A172 (cell line): Measurements from ENCODE around the gene RPL37A. TPM values are rescaled to one million over a fixed set of nuclear protein-coding genes. Genes with fewer than 3 reads are reported as not detected.

ENCODE experiments used
- DNase-seq: peaks from one replicate; pipeline ENCODE4 v3.0.0-alpha.2; 2015; ENCODE audit warnings: low spot score
- total RNA-seq: library from RNA; depleted of rRNA; stranded (reverse); fragments of >200 nt; shearing (Covaris generic); gene quantifications from 2 replicates; pipeline ENCODE4 v1.2.3, GENCODE V29; 2014

The RPL37A gene
- total RNA-seq, 1 experiment from 2014 or later, result 1,454 TPM

GRCh38 chr2:216490061-216490460 lies 8.6 kb upstream of the RPL37A start:
- peak; percentile 80 for DNase-seq

- DNase-seq, result no peak
Measured at GRCh38 chr2:216491793-216492596, 6.6 kb upstream of the RPL37A start.

DNA sequence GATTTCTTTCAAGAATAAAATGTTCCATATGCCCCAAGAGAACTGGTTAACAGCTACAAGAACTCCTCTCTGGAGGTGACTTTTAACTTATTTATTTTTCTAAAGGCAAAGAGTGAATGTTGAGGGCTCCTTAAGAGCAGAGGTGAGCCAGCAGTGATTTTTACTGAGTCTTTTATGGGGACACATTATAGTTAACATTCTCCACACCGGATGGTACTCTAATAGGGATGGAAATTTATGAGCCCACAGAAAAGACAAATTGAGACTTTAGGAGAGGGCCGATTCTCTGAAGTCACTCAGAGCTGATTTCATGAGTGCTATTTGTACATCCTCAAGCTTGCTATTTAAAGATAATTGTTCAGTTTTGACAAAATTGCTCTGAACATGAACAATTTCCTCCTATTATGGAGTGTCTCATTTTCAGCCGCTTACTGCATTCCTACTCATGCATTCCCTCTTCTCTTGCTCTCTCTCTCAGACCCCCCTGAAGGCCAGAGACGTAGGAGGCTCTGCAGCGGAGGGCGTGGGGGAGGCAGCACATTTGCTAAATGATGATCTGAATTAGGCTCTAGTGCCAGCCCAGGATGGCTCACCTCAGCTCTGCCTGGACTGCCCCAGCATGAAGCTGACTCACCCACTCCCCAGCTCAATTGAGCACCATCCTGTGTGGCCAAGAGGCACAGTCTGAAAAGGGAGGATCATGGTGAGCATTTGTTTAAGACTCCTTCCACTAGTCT lies 5.9 kb upstream of the RPL37A start:
- DNase-seq, result peak; percentile 82

DNA sequence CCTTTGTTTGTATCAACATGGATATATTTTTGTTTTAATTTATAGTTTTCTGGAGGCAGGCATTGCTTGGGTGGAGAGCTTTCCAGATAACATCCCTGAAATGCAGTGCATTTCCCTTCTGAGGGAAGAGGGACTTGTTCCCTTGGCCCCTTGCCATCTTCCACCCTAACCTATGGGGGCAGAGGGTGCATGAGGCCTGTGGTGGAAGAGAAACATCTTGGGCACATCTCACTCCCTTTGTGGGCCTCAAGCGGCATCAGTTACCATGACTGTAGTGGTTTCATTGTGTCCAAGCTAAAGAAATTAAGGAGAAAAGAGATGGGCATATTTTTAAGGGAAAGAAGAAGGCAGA lies 5.3 kb upstream of the RPL37A start:
- no peak for DNase-seq

GRCh38 chr2:216495656-216496055 lies 3.0 kb upstream of the RPL37A start:
- no peak for DNase-seq

- no peak for DNase-seq
Measured at GRCh38 chr2:216497382-216498069, 1.1 kb upstream of the RPL37A start.

- DNase-seq, result no peak
Measured at GRCh38 chr2:216498070-216498378, 620 bp upstream of the RPL37A start.

DNA sequence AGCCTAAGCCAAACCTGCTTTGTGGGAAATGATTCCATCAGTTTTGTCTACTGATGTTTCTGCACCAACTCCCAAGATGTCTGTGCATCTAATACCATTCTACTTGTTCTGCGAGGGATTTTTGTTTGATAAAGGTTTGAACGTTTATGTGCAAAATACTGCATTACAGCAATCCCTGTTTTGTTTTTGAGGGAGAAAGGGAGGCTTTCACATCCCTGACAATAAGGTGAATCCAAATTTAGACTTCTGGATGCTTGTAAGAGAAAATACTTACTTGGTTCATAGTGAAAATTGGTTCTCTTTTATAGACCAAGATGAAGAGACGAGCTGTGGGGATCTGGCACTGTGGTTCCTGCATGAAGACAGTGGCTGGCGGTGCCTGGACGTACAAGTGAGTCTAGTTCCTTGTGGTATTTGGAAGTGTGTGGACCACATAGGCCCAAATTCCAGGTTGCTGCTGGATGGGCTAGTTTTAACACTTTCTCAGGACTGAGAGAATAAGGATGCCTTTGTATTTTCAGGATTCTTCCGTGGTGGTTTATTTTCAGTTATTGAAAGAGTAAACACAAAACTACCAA lies 1.1 kb downstream of the RPL37A start:
- no peak for DNase-seq

DNA sequence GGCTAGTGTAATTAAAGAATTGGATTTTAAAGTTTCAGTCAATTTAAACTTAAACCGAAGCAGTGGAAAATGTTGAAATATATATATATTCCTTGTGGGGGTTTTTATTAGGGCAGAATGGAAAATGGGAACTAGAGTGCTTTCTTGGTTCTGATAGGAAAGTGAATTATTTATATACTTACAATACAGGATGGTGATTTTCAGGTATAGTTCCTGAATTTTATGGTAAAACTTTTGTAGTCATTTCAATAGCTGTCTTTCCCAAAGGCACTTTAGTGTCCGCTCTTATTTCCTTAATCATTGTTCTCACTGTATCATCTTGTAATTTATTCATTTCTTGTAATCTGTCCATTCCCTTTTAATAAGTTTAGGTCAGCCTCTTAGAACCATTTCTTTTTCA lies 1.9 kb downstream of the RPL37A start:
- DNase-seq, result no peak

DNA sequence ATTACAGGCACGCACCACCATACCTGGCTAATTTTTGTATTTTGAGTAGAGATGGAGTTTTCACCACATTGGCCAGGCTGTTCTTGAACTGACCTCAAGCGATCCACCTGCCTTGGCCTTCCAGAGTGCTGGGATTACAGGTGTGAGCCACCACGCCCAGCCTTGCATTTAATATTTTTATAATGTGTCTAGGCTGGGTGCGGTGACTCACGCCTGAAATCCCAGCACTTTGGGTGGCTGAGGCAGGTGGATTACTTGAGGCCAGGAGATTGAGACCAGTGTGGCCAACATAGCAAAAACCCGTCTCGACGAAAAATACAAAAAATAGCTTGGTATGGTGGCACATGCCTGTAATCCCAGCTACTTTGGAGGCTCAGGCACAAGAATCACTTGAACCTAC lies 3.2 kb downstream of the RPL37A start:
- no peak for DNase-seq

DNA sequence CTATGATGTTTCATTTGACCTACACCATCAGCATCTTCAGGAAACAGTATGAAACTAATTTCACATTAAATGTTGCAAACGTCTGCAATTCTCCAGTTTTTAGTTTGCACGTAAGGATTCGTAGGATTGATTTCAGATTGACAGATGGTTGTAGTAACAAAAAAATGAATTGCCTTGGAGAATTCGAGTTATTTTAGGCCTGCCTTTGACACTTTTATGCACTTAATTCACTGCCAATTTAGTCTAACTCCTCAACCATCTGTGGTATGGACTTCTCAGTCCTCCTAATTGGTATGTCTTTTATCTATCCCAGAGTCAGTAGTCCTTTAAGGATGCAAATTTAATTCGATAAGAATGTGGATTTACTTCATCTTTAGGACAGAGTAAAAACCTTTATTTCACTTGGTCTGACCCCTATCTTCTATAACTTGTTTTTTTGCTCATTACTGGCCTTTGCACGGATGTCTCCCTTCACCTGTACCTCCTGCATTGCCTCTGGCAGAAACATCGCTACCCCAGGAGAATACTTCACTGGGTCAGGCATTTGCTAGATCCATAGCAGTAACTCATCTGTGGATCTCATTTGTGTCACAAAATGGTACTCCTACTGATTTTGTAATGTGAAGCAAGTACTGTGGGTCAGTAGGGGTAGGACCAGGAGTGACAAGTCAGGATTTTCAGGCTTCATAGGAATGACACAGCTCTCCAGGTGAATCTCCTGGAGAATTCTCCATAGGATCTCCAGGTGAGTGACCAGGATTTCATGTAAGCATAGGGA lies 3.9 kb downstream of the RPL37A start:
- DNase-seq, result no peak

DNA sequence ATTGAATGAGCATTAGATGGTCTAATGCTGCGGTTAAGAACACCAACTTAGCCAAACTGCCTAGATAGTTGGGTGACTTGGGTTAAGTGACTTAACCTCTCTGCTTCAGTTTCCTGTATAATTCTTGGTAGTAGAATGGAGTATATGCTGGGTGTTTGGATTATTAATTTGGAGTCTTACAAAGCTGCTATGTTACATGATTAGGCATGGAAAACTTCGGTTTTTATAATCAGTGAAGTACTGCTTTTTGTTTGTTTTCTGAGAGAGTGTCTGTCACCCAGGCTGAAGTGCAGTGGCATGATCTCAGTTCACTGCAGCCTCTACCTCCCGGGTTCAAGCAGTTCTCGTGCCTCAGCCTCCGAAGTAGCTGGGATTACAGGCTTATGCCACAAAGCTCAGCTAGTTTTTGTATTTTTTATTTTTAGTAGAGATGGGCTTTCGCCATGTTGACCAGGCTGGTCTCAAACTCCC lies 4.5 kb downstream of the RPL37A start:
- no peak for DNase-seq

DNA sequence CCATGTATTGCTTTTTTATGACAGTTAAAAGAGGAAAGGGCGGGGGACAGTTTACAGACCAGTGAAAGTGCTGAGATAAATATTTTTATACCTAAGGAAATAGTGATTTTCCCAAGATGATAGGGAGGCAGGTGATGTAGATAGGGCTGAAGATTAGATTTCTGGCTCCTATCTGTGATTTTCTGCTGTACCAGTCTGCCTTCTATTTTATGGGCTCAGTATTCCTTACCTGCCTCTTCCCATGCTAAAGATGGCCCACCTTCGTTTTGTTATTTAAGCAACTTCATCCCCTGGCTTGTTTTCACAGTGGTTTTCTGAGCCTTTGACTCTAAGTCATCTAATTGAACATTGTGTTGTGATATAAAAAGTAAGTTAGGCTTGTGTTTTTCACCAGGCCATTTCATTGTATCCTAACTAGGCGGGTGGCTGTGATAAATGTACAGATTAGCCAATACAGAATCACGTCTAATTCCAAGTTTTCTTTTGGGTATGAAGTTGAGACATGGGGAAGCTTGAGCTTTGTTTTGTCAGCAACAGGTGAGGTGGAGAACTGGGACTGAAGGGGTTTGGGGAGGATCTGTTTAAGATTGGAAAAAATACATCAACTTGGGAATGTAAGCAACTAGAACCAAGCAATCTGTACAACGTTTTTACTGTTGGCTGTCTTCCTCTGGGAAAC lies 5.2 kb downstream of the RPL37A start:
- no peak for DNase-seq

- no peak for DNase-seq
Measured at GRCh38 chr2:216504376-216504762, 5.7 kb downstream of the RPL37A start.

- DNase-seq, result no peak
Measured at GRCh38 chr2:216505133-216506106, 6.8 kb downstream of the RPL37A start.

DNA sequence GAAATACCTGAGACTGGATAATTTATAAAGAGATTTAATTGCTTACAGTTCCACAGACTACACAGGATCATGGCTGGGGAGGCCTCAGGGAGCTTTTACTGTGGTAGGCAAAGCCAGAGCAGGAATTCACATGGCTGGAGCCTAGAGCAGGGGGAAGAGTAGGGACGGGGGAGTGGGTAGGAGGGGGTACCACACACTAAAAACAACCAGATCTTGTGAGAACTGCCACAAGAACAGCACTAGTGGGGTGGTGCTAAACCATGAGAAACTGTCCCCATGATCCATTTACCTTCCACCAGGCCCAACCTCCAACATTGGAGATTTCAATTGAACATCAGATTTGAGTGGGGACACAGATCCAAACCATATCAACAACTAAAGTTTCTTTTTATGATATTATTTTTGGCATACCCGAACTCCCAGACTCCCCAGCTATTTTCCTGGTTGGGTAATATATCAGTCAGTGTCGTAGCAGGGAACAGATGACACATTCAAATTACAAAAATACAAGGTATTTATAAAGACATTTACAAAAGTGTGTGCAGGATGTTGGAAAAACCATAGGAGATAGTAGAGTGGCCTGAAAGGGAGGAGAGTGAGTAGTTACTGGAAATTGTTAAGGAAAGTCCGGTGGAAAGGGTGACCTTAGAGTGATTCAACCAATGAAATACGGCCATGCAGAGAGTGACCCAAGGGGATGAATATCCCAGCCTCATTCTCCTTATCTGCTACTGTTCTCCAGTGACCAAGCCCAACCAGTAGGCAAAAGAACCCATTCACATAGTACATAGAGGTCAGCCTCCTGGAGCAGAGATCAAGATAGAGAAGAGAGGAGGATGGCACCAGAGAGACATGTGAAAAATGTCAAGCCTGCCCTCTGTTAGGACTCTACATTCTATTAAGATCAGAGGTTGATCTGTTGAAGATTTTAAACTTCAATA lies 8.8 kb downstream of the RPL37A start:
- no peak for DNase-seq

DNA sequence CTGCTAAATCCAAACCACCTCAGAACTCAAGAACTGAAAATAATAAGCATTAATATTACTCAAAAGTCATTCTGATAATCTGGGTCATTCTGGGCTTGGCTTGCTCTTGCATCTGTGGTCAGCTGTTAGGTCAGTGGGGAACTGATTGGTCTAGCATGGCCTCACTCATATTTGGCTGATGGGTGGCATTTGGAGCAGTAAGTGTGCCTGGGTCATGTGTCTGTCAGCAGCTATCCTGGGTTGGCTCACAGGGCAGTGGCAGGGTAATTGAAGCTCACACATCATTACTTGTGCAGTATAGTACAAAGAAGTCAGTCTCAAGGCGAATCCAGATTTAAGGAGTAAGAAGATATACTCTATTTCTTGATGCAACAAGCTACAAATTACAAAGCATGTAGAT lies 9.6 kb downstream of the RPL37A start:
- DNase-seq, result no peak

DNA sequence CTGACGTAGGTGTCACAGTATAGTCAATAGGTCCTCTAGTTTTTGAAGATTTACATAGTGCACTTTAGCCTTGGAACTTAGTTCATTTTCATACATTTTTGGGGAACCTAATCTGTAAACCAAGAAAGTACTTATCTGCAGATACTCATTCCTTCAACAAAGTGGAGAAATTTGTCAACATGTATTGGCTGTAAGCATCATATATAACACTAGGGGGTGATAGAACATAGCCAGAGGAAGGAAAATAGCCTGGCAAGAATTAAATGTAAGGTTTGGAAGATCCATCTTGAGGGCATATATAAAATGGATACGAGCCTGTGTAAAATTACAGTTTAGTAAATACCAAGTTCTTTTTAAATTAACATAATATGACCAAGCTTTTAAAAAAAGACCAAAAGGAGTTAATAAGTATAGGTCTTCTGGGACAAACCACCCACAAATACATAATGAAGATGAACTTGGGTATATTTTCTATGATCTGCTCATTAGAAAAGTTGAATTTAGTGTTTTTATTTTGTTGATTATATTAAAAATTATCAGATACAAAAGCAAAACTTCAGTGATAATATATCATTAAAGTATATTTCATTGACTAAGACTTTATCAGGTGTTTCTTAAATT lies 18.2 kb downstream of the RPL37A start:
- DNase-seq, result no peak
